BJ (cell line): ENCODE data around the gene FBXW9. TPM values are rescaled to one million over a fixed set of nuclear protein-coding genes. Genes with fewer than 3 reads are reported as not detected.

Source experiments
- CTCF ChIA-PET: fragments of 350-600 bp; formaldehyde crosslinking; extraction: SDS; loops from one replicate; lab custom pipeline; 2021; ENCODE audit warnings: antibody characterized with exemption, inconsistent platforms; lab: Yijun Ruan, JAX
- POLR2A ChIA-PET: fragments of 300-600 bp; sonication (Branson Sonifier 250); formaldehyde crosslinking; extraction: SDS; loops from one replicate; lab custom pipeline; 2021; ENCODE audit warnings: antibody characterized with exemption; lab: Charles Lee
- DNase-seq: peaks from one replicate; pipeline ENCODE4 v3.0.0-alpha.2; 2011; ENCODE audit warnings: low read depth
- H3K27me3 ChIP-seq: 2 replicates; pipeline ENCODE4 v1.6.0; 2011; ENCODE audit warnings: low read length; ENCODE audit not compliant: control insufficient read depth, insufficient read depth
- H3K36me3 ChIP-seq: 2 replicates; pipeline ENCODE4 v1.5.1; 2011; ENCODE audit warnings: low read length; ENCODE audit not compliant: control insufficient read depth, insufficient read depth
- H3K4me3 ChIP-seq: 2 replicates; pipeline ENCODE4 v1.5.1; 2011; ENCODE audit warnings: low read depth, mild to moderate bottlenecking, control low read depth, low read length
- CTCF ChIP-seq: IDR thresholded peaks from 2 replicates; pipeline ENCODE4 v1.5.1; 2011; ENCODE audit warnings: low read depth, mild to moderate bottlenecking, control low read depth, inconsistent platforms, low read length, moderate library complexity; ENCODE audit not compliant: insufficient read depth
- polyA plus RNA-seq: library from polyadenylated mRNA; depleted of rRNA; stranded (reverse); fragments of >200 nt; gene quantifications from 2 replicates; pipeline ENCODE4 v1.2.3, GENCODE V29; 2011

FBXW9 gene
- polyA plus RNA-seq, 1 experiment, result 13.6 TPM

- POLR2A ChIA-PET, result no interaction called here
- DNase-seq, result no peak
- Histone ChIP-seq H3K4me3 (peak within 1 kb of the TSS; percentile 67), H3K36me3 (peaks cover 3% of the 10 kb centered on the region), H3K27me3 (no peaks in the 10 kb centered on the region)
- no peak for TF ChIP-seq CTCF
- CTCF ChIA-PET, result interaction anchor here (0.6 to 4.8 kb wide), 7 partner anchors 10 to 124 kb away, joined by 3 to 21 read pairs (median 4); partner anchors contain the start of gene TRIR
These were observed 27.4 kb upstream of the FBXW9 start, which contains the start of gene TNPO2 for GRCh38 chr19:12723641-12724426. Gene TNPO2 (minus strand): TSS chr19:12723932. CDS start chr19:12720977, 2,955 bp downstream.

- ChIA-PET POLR2A (no interaction called here), CTCF (interaction anchor here (0.6 to 4.8 kb wide), 9 partner anchors 10 to 124 kb away, joined by 3 to 21 read pairs (median 4); partner anchors contain the start of gene TRIR)
- TF ChIP-seq CTCF, result no peak
- H3K36me3 ChIP-seq, result peaks cover 6% of the 10 kb centered on the region
- peak overlapping the region; percentile 67 for H3K4me3 ChIP-seq
- H3K27me3 ChIP-seq, result no peaks in the 10 kb centered on the region
- DNase-seq, result no peak
These were observed 26.9 kb upstream of the FBXW9 start for GRCh38 chr19:12723381-12723640.

- peak overlapping the region; percentile 67 for H3K4me3 ChIP-seq
- DNase-seq, result peak; percentile 81
- TF ChIP-seq CTCF, result no peak
- CTCF ChIA-PET, result interaction anchor here (0.6 to 4.8 kb wide), 9 partner anchors 10 to 125 kb away, joined by 3 to 21 read pairs (median 5); partner anchors contain the start of gene TRIR
- H3K36me3 ChIP-seq, result peaks cover 8% of the 10 kb centered on the region
- no peaks in the 10 kb centered on the region for H3K27me3 ChIP-seq
- POLR2A ChIA-PET, result interaction anchor here (0.7 kb wide), 1 partner anchor 11 kb away, joined by 3 read pairs; no protein-coding TSS in a partner anchor
These were observed 26.3 kb upstream of the FBXW9 start for GRCh38 chr19:12722566-12723380.

GRCh38 chr19:12721656-12722565, 25.5 kb upstream of the FBXW9 start:
- peak overlapping the region; percentile 67 for H3K4me3 ChIP-seq
- no peak for TF ChIP-seq CTCF
- no peak for DNase-seq
- POLR2A ChIA-PET, result interaction anchor here (0.7 kb wide), 1 partner anchor 1066 kb away, joined by 15 read pairs; no protein-coding TSS in a partner anchor
- H3K27me3 ChIP-seq, result no peaks in the 10 kb centered on the region
- CTCF ChIA-PET, result interaction anchor here (0.6 to 4.8 kb wide), 12 partner anchors 11 to 126 kb away, joined by 3 to 21 read pairs (median 4); partner anchors contain the start of gene TRIR
- H3K36me3 ChIP-seq, result peaks cover 9% of the 10 kb centered on the region
